A673 (cell line): ENCODE measurements around the gene FSD1L.

Source experiments
- CTCF ChIP-seq: fragments of 300-800, 200-600 bp; sonication (generic); conservative IDR thresholded peaks from 2 replicates; pipeline ENCODE4 v1.5.1; 2017; ENCODE audit warnings: low read depth, mild to moderate bottlenecking, antibody characterized with exemption, low read length, moderate library complexity, mixed read lengths
- EZH2 ChIP-seq: fragments of 200-600 bp; sonication (generic); IDR thresholded peaks from 2 replicates; pipeline ENCODE4 v1.6.1; 2017; ENCODE audit warnings: borderline replicate concordance, low read depth, mild to moderate bottlenecking, mixed read lengths, antibody characterized with exemption, low read length; ENCODE audit not compliant: poor library complexity, severe bottlenecking

GRCh38 chr9:105452185-105452584, 4.4 kb downstream of the FSD1L start:
- TF ChIP-seq CTCF (no peak), EZH2 (no peak)
